Measurements from ENCODE around the gene GRM7.

DNA sequence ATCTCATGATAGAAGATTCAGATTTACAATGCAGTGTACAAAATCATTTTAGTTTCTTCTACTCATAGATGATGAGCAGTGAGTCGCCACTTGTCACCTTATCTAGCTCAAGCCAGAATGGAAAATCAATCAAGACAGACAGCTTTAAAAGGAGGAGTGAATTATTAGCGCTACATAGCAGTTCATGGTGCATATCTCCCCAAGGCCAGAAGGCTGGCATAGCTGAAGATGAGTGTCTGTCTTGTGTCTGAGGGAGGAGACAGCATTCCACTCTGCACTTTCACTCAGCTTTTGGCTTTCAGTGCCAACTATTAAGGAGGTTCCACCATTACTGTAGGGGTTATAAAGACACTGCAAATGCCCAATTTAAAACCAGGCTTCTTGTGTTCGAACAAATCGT is 836.6 kb downstream of the GRM7 start:
- TF ChIP-seq, protein P1, sequence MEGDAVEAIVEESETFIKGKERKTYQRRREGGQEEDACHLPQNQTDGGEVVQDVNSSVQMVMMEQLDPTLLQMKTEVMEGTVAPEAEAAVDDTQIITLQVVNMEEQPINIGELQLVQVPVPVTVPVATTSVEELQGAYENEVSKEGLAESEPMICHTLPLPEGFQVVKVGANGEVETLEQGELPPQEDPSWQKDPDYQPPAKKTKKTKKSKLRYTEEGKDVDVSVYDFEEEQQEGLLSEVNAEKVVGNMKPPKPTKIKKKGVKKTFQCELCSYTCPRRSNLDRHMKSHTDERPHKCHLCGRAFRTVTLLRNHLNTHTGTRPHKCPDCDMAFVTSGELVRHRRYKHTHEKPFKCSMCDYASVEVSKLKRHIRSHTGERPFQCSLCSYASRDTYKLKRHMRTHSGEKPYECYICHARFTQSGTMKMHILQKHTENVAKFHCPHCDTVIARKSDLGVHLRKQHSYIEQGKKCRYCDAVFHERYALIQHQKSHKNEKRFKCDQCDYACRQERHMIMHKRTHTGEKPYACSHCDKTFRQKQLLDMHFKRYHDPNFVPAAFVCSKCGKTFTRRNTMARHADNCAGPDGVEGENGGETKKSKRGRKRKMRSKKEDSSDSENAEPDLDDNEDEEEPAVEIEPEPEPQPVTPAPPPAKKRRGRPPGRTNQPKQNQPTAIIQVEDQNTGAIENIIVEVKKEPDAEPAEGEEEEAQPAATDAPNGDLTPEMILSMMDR (IDR thresholded peaks at IDR 0.05; ENCODE audit: poor library complexity) = no peak
- TF ChIP-seq EZH2 (IDR thresholded peaks at IDR 0.05; ENCODE audit: borderline replicate concordance) (no peak), EZH2phosphoT487 (IDR thresholded peaks at IDR 0.05; ENCODE audit: low read depth, severe bottlenecking, unreplicated experiment) (no peak)
